HG03060 (cell line): ENCODE results near the gene NFIA.

Source experiments
- ATAC-seq: cut with Tn5 transposase; IDR thresholded peaks from one replicate; pipeline ENCODE4 v1.9.1; 2021; ENCODE audit warnings: low read depth, moderate number of reproducible peaks; ENCODE audit not compliant: unreplicated experiment

The NFIA gene

DNA sequence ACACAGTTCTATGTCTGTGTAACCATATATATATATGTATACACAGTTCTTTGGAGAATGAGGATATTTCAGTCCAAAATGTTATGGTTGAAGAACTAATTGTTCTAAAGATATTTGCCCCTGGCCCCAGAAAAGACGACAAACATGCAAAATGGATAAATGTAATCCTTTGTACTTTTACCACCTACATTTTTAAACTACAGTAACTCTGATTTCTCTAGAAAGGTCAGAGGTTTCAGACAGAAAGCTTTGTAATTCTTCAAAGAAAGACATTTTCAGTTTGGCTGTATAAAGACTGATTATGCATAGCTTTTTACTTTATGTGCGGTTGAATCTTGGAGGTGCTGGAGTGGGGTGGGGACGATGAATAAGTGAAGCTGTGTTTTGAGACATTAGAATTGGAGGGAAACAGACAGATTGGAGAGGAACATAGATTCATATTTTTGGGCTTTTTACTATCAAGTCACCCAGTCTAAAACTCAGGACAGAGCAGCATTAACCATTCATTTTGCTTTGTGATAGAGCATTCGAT is 16.6 kb downstream of the NFIA start:
- ATAC-seq = no peak

DNA sequence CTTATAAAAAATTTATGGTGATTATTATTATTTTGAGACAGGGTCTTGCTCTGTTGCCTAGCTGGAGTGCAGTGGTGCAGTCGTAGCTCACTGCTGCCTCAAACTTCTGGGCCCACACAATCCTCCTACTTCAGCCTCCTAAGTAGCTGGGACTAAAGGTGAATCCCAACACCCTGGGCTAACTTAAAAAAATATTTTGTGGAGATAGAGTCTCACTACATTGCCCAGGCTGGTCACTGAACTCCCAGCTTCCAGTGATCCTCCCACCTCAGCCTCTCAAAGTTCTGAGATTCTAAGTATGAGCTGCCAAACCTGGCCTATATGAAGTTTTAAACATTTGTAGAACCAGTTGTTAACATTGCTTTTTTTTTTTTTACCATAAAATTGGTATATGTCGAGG is 18.2 kb downstream of the NFIA start:
- no peak for ATAC-seq

DNA sequence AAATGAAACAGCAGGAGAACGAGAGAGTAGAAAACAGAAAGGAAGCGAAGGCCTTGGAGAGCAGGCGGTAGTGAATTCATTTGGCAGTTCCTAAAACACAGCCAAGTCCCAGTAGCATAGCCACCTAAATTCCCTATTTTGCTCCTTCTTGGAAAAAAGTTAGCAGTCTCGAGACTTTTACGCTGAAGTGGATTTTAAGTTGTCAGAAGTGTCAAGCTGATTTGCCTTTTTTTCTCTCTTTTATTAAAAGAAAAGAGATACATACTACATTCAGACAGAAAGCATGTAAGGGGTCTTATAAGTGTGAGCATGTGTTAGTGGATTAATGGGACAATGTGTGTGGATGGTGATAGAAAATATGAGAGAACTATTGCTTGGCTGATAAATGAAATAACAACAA is 19.2 kb downstream of the NFIA start:
- no peak for ATAC-seq

DNA sequence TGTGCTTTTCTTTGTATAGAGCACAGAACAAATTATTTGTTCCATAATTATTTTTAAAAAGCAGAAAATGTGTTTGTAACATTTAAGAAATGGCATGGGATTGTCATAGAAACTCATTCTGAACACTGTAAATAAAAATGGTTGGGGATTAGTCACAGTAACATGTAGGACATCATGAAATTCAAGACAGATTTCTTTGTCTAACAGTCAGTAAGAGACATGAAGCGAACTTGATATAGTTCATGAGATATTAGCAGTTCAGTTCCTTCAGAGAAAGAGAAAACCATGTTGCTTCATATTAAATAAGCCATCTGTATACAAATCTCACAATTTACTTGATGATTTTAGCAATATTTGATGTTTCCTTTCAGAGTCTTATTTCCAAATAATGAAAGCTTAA is 19.7 kb downstream of the NFIA start:
- no peak for ATAC-seq

DNA sequence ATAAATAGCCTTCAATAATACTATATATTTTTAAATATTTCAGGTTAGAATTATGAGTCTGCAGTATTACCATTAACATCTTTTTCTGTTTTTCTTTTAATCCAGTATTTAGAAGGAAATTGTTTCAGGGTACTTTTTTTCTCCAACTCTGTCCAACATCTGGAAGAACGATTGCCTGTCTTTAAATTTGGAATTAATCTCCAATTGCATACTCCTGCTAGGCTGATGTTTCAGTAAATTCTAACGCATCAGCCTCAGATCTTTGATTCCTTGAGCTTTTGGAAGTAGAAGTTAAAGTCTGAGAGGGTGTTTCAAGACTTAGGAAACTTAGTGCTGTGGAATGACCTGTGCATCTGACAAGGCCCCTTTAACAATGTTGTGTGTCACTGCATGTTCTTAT is 20.3 kb downstream of the NFIA start:
- no peak for ATAC-seq

DNA sequence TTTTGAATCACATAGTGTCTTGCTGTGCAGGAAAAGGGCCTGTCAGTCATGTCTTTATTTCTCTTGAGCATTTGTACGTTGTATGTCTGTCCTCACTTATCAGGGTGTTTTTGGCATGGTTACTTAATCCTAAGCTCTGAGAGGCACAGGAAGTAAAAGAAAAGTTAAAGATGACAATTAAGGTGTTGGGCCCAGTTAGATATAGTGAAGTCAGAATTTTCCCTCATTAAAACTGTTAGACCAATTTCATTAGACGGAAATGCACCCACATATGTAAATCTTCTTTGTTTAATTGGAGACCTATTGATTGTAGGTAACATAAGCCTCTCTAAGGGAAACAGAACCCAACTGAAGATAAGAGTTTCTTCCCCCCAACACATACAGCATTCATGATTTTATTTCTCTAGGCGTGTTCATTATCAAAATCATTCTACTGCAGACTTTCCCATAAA is 21.9 kb downstream of the NFIA start:
- ATAC-seq = no peak

DNA sequence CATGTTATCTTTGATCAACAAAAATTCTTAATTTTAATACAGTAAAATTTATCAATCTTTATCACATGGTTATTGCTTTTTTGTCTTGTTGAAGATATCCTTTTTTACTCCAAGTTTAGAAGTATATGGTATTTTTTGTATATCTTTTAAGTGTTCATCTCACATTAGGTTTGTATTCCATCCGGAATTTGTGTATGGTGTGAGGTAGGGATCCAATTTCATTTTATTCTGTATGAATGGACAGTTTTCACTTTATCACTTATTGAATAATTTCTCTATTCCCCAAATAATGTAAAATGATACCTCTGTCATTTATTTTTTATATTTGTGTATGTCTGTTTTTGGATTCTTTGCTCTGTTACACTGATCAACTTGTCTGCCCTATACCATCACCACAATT is 25.3 kb downstream of the NFIA start:
- ATAC-seq = no peak

DNA sequence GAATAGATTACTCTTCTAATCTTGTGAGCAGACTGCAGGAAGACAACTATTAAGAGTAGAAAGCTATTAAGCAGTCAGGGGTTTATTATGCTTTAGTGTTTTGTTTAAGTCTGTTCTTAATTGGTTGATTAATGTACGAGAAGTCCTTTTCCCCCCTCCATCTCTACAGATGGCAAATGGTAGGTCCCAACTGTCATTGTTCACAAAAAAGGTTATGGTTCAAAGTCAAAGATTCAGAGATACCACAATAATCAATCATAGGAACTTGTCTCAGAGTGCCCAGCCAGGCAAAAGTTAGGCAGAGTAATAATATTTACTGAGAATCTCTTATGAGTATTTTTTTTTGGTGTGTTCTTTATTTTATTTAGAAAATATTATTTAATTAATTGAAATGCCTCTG is 26.8 kb downstream of the NFIA start:
- no peak for ATAC-seq

DNA sequence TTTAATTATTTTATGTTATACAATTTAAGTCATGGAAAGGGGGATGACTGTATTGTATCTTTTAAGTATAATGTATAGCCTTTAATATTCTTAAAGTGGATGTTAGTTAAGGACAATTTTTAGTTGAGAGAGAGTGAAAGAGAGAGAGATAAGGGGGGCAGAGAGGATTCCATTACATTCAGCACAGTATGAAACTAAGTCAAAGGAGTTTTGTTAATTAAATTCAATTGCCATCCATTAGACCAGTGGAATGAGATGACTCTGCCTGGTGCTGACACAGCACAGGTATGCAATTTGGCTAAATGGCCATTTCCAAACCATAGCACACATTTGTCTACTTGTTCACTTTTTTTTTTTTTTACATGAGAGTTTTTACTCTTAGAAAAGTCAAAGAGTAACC is 27.5 kb downstream of the NFIA start:
- ATAC-seq = no peak

DNA sequence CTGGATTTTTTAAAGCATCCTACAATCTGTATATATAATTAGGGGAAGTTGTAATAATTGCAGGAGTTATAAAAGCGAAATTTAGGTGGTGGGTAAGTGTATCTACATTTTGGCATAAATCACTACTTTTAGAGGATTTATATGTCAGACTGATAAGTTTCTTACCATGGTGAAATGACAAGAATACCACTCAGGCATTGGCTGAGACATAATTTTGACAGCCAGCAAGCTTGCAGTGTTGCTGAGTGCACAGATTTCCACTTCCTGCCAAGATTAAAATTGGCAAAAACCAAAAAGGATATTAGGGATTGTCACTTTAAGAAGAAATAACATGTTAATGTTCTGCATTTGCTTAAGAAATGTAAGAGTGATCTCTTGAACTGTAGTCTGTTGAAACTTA is 28.2 kb downstream of the NFIA start:
- ATAC-seq = no peak

DNA sequence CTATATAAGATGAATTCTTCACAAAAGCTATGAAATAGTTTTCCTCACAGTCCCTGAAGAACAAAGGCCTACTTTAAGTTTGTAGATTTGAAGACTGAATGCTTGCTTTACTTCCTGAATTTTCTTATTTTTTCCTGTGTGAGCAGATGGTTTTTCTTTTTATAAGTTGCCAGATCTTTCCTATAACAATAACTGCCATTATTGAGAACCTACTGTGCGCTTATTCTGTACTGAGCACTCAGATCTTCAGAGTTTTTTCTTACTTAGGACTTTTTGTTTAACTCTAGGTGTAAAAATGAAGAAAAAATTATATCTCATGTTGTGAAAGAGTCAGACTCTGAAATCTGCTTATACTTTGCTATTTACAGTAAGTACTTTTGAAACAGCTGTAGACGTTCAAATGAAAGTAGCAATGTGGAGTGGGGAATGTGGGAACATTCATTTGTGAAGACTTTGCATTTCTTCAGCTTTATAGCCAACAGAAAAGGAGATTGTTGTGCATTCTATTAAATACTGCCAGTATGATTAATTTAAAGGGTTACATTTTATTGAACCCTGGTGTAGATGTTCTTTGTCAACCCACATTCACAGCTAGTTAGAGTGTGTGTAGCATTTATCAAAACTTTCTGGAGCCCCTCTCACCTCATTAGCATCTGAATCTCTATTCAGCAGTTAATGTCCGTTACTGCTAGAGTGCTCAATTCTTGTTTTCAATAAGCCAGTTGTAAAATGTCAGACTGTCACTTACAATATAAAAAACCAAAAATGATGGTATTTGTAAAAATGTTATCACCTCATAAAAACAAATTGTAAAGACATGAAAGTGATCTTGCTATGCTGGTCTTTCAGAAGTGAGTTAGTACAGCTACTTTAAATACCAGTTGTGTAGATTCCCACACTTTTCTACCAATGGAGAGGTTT is 29.0 kb downstream of the NFIA start:
- no peak for ATAC-seq

DNA sequence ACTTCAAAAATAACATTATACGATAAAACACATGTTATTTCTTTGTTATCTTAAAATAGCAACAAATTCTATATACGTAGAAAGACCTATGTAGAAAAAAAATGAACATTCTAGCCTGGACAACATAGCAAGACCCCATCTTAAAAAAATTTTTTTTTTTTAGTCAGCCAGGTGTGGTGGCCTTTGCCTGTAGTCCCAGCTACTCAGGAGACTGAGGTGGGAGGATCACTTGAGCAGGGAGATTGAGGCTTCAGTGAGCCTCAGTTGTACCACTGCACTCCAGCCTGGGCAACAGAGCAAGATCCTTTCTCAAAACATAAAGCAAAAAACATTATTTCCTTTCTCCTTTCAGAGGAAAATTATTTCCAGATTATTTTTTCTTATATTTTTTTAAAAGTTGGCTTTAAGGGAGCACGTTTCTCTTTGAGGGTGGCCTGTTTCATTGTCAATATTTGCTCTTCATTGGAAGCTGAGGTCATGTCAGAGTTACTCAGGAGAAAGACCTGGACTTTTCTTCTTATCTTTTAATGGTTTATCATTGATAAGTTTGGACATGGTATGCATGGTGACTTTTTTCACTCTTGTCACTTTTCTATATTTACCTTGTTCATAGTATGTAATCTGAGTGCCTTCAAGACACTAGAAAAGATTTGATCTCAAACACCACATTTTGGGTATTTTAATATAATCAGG is 32.0 kb downstream of the NFIA start:
- ATAC-seq = no peak

DNA sequence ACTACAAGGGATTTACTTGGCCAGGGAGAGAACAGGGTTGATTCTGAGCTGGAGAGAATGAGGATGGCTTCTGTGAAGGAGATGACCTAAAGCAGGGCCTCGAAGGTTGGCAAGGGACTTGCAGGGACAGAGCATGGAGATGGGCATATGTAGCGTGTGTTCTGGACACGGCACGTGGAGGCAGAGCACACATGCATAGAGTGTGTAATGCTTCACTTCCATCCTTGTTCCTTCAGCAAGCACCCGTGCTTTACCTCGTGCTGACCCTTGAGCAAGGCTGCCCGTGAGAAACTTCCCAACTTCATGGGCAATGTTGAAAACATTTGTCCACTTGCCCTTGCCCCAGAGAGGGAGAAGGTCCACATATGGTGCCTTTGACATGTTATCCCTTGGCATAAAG is 33.1 kb downstream of the NFIA start:
- no peak for ATAC-seq

DNA sequence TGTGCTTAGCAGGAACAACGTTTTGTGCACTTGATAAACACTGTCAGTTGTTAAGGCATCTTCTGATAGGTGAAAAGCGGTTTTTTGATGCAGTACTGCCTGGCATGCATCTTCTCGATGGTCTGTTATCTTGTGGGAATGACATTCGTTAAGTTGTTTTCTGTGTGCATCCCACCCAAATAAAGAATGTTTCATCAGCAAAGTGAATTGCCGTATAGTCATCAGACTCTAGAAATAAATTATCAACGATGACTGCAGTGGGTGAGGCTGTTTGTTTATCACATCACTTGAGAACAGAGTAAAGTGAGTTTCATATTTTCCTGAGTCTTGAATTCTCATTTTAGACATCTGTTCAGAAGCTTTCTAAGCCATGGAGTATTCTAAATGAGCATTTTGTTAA is 34.1 kb downstream of the NFIA start:
- no peak for ATAC-seq

DNA sequence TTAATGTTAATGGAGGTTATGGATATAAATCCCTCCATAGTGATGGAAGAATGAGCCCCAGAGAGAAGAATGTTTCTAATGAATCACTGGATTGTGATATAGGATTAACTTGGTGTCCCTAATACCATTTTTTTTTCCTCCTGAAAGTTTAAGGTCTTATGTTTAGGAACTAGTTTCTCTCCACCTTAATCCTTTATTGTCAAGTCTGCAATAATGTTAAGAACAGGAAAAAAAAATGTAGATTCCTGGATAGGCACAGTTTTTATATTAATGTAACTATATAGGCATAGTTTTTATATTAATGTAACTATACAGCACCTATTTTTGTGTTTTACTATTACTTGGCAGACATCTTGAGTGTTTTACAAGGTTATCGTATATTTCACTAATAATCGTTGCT is 34.9 kb downstream of the NFIA start:
- no peak for ATAC-seq

DNA sequence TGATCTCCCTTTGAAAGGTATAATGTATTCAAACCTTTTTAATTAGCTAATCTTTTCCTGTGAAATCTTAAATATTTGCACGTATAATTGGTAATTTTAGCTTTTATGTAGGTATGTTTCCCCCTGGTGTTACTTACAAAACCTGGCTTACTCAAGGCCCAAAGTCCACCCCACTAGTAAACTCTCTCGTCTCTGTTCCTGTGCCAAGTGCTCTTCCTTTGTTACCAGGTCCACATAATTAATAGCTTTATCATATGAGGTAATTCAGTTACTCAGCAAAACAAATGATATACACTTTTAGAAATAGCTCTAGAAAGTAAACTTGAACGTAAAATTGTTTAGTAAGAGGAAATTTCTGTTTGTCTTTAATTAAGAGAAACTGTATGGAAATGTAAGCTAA is 36.7 kb downstream of the NFIA start:
- no peak for ATAC-seq

DNA sequence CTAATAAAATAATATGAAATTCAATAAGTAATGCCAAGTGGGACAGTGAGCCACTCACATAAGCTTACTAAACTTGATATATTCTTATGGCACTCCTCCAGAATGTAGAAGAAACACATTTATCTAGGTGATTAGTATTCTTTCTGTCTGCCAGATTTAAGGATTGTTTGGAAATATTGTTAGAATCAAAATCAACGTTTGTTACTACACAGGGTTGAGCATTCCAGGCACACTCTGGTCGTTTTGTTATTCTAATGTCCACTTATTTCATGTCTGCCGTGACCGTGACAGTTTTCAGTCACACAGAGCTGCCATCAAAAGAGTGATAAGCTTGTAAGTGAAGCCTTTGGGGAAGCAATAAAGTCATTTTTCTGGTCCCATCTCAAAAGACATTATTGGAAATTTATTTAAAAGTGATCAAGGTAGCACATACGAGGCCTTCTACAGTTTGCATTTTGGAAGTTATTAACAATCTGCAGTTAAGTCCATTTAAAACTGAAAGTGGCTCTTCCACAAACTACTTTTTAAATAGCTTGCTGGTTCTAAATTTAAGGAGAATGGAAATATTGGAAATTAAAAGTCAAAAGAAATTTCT is 38.0 kb downstream of the NFIA start:
- ATAC-seq = no peak

DNA sequence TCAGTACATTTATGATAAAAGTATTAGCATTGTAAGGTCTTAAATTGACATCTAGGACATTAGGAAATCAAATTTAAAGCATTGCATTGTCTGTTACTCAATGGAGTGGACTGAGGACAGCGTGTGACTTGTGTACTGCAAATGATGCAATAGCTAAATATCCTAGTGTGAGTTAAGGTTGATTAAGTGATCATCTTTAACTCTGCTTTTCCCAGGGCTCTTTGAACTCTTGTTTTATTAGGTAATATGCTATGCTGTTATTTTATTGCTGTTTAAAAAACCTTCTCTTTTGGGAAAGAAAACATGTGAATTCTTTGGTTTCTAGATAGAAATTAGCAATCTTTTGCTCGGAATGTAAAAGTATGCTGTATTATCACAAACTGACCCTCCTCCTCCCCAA is 38.6 kb downstream of the NFIA start:
- ATAC-seq = no peak

DNA sequence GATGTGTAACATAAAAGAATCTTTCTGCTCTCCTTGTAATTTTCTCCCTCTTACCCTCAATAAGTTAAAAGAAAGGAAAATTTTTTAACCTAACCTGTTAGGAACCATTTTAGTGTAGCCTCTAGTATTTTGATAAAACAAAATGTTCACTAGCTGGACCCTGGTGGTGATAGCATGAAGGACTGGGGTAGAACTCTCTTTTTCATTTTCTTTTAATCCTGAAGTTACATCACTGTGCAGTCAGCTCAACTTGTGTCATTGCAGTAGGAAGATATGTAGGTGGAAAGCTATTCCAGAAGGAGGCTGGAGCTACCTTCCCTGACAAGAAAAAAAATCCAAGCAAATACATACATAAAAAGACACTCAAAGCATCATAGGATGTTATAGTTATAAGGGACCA is 39.3 kb downstream of the NFIA start:
- no peak for ATAC-seq

DNA sequence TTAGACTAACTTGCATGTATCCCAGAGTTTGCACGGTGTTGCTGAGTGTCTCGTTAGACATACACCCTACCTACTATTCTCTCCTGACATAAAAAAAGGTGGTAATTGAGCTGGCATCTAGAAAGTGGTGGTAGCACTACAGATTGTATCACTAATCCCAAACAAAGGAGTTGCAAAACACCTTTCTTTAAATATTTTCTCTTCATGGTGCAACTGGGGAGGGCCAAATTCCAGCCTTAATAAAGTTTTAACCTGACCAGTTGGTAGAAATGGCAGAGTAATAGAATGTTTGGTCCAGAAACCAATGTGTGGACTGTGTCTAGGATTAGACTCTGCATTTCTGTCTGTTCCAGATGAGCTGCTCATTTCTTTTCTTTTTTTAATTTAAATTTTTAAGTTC is 40.0 kb downstream of the NFIA start:
- ATAC-seq = no peak

DNA sequence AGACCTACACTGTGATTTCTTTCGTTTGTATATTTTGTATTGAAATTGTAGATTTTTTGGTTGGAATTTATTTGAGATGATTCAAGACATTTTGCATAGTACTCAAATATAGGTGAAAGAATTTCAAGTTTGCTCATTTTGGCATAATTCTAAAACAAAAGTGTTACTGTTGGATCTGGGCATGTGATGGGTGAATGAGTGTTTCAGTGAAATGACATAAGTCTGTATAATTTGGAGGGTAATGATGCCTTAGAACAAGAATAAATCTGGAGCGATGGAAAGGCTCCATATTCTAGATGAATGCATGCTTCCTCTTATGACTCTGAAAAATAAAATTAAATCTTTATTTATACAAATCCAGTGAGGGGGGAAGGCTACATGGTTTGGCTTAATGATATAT is 41.0 kb downstream of the NFIA start:
- no peak for ATAC-seq
